Measurements from ENCODE around the gene LRRTM3. TPM values are rescaled to one million over a fixed set of nuclear protein-coding genes. Genes with fewer than 3 reads are reported as not detected.

LRRTM3 gene
- not detected in 2 replicates for total RNA-seq

- Histone ChIP-seq H3K4me3 (ENCODE audit: low read depth, low read length) (no peak within 1 kb of the TSS), H3K27me3 (ENCODE audit: control insufficient read depth, insufficient read depth, low read length) (peaks cover 22% of the 10 kb centered on the region), H3K36me3 (ENCODE audit: control insufficient read depth, insufficient read depth, low read length) (no peaks in the 10 kb centered on the region)
- TF ChIP-seq CTCF (IDR thresholded peaks at IDR 0.05; ENCODE audit: insufficient read depth, low read length, poor library complexity, severe bottlenecking) = peak; percentile 69
- peak; percentile 50 for DNase-seq (ENCODE audit: low read depth)
Measured at GRCh38 chr10:66925896-66926715, at the start of gene LRRTM3. Gene LRRTM3, plus strand, starts transcription at chr10:66926036.

- no peak for TF ChIP-seq CTCF (IDR thresholded peaks at IDR 0.05; ENCODE audit: insufficient read depth, low read length, poor library complexity, severe bottlenecking)
- DNase-seq (ENCODE audit: low read depth) = no peak
- no peak overlapping the region for H3K4me3 ChIP-seq (ENCODE audit: low read depth, low read length)
- no peaks in the 10 kb centered on the region for H3K27me3 ChIP-seq (ENCODE audit: control insufficient read depth, insufficient read depth, low read length)
- no peaks in the 10 kb centered on the region for H3K36me3 ChIP-seq (ENCODE audit: control insufficient read depth, insufficient read depth, low read length)
Measured at GRCh38 chr10:66877361-66877760, 48.5 kb upstream of the LRRTM3 start.

GRCh38 chr10:66880292-66880691 is 45.5 kb upstream of the LRRTM3 start:
- Histone ChIP-seq H3K4me3 (ENCODE audit: low read depth, low read length) (no peak overlapping the region), H3K36me3 (ENCODE audit: control insufficient read depth, insufficient read depth, low read length) (no peaks in the 10 kb centered on the region), H3K27me3 (ENCODE audit: control insufficient read depth, insufficient read depth, low read length) (no peaks in the 10 kb centered on the region)
- no peak for TF ChIP-seq CTCF (IDR thresholded peaks at IDR 0.05; ENCODE audit: insufficient read depth, low read length, poor library complexity, severe bottlenecking)
- DNase-seq (ENCODE audit: low read depth) = no peak

- TF ChIP-seq CTCF (IDR thresholded peaks at IDR 0.05; ENCODE audit: insufficient read depth, low read length, poor library complexity, severe bottlenecking) = no peak
Measured at GRCh38 chr10:66880826-66881225, 45.0 kb upstream of the LRRTM3 start.

GRCh38 chr10:66881814-66882213 is 44.0 kb upstream of the LRRTM3 start:
- Histone ChIP-seq H3K36me3 (ENCODE audit: control insufficient read depth, insufficient read depth, low read length) (no peaks in the 10 kb centered on the region), H3K4me3 (ENCODE audit: low read depth, low read length) (no peak overlapping the region), H3K27me3 (ENCODE audit: control insufficient read depth, insufficient read depth, low read length) (no peaks in the 10 kb centered on the region)
- no peak for TF ChIP-seq CTCF (IDR thresholded peaks at IDR 0.05; ENCODE audit: insufficient read depth, low read length, poor library complexity, severe bottlenecking)
- no peak for DNase-seq (ENCODE audit: low read depth)

More at GRCh38 chr10:66880826-66881225, 45.0 kb upstream of the LRRTM3 start:
- H3K4me3 ChIP-seq (ENCODE audit: low read depth, low read length) = no peak overlapping the region
- no peak for DNase-seq (ENCODE audit: low read depth)
- no peaks in the 10 kb centered on the region for H3K36me3 ChIP-seq (ENCODE audit: control insufficient read depth, insufficient read depth, low read length)
- H3K27me3 ChIP-seq (ENCODE audit: control insufficient read depth, insufficient read depth, low read length) = no peaks in the 10 kb centered on the region

- no peak for DNase-seq (ENCODE audit: low read depth)
- H3K4me3 ChIP-seq (ENCODE audit: low read depth, low read length) = no peak overlapping the region
- H3K36me3 ChIP-seq (ENCODE audit: control insufficient read depth, insufficient read depth, low read length) = no peaks in the 10 kb centered on the region
- TF ChIP-seq CTCF (IDR thresholded peaks at IDR 0.05; ENCODE audit: insufficient read depth, low read length, poor library complexity, severe bottlenecking) = no peak
- no peaks in the 10 kb centered on the region for H3K27me3 ChIP-seq (ENCODE audit: control insufficient read depth, insufficient read depth, low read length)
Measured at GRCh38 chr10:66882271-66882670, 43.6 kb upstream of the LRRTM3 start.
